Effector memory CD8-positive, alpha-beta T cell (primary cell): ENCODE data around the gene HOXA9.

ENCODE experiments used
- ATAC-seq: fragments of 150-1000 bp; cut with Tn5 transposase; replicated peaks from 2 replicates; pipeline ENCODE4 v1.10.0; 2021; ENCODE audit warnings: mild to moderate bottlenecking, moderate library complexity
- DNase-seq, 3 experiments: peaks; one replicate each; pipeline ENCODE4 v3.0.0; 2021
- H3K27ac Mint-ChIP-seq, 2 donors: one replicate each; pipeline ENCODE4 v1.8.0; 2022; ENCODE audit warnings: mild to moderate bottlenecking in 2 of 2, mixed read lengths in 2 of 2, moderate library complexity in 2 of 2
- H3K27me3 Mint-ChIP-seq, 2 donors: one replicate each; pipeline ENCODE4 v1.8.0; 2022; ENCODE audit warnings: mixed read lengths in 2 of 2
- H3K36me3 Mint-ChIP-seq: one replicate; pipeline ENCODE4 v1.8.0; 2022; ENCODE audit warnings: mild to moderate bottlenecking, moderate library complexity, mixed read lengths; ENCODE audit not compliant: insufficient read depth
- H3K4me1 Mint-ChIP-seq, 2 donors: one replicate each; pipeline ENCODE4 v1.8.0; 2022; ENCODE audit warnings: low read depth in 2 of 2, mixed read lengths in 2 of 2
- H3K4me3 Mint-ChIP-seq, 2 donors: one replicate each; pipeline ENCODE4 v1.8.0; 2022; ENCODE audit warnings: mild to moderate bottlenecking in 2 of 2, mixed read lengths in 2 of 2, moderate library complexity in 2 of 2
- H3K9me3 Mint-ChIP-seq, 2 donors: one replicate each; pipeline ENCODE4 v1.8.0; 2022; ENCODE audit warnings: mixed read lengths in 2 of 2

The HOXA9 gene

GRCh38 chr7:27124902-27125689 is 40.2 kb downstream of the HOXA9 start:
- H3K9me3 Mint-ChIP-seq = no peaks in the 10 kb centered on the region
- H3K27ac Mint-ChIP-seq = no peak overlapping the region
- DNase-seq = no peak
- peaks cover 54 to 60% of the 10 kb centered on the region in 2 donors for H3K27me3 Mint-ChIP-seq
- no peaks in the 10 kb centered on the region for H3K4me1 Mint-ChIP-seq
- ATAC-seq = no peak
- no peak overlapping the region for H3K4me3 Mint-ChIP-seq
- peaks cover 3% of the 10 kb centered on the region for H3K36me3 Mint-ChIP-seq

GRCh38 chr7:27124096-27124901 is 41.0 kb downstream of the HOXA9 start:
- H3K27me3 Mint-ChIP-seq = peaks cover 52 to 59% of the 10 kb centered on the region in 2 donors
- H3K9me3 Mint-ChIP-seq = no peaks in the 10 kb centered on the region
- DNase-seq (no peak), ATAC-seq (no peak)
- H3K36me3 Mint-ChIP-seq = peaks cover 3% of the 10 kb centered on the region
- peak overlapping the region in 1 of 2 donors; percentile 68 for H3K27ac Mint-ChIP-seq
- no peaks in the 10 kb centered on the region for H3K4me1 Mint-ChIP-seq
- H3K4me3 Mint-ChIP-seq = no peak overlapping the region

GRCh38 chr7:27123477-27124053 is 41.8 kb downstream of the HOXA9 start:
- Mint-ChIP-seq H3K36me3 (peaks cover 3% of the 10 kb centered on the region), H3K4me3 (no peak overlapping the region), H3K27ac (peak overlapping the region in 1 of 2 donors; percentile 68), H3K4me1 (no peaks in the 10 kb centered on the region), H3K27me3 (peaks cover 44 to 52% of the 10 kb centered on the region in 2 donors), H3K9me3 (no peaks in the 10 kb centered on the region)
- DNase-seq (no peak), ATAC-seq (no peak)

- ATAC-seq (no peak), DNase-seq (no peak)
- H3K4me1 Mint-ChIP-seq = no peaks in the 10 kb centered on the region
- no peak overlapping the region for H3K4me3 Mint-ChIP-seq
- peaks cover 3% of the 10 kb centered on the region for H3K36me3 Mint-ChIP-seq
- H3K27ac Mint-ChIP-seq = no peak overlapping the region
- no peaks in the 10 kb centered on the region for H3K9me3 Mint-ChIP-seq
- peaks cover 41 to 50% of the 10 kb centered on the region in 2 donors for H3K27me3 Mint-ChIP-seq
Measured at GRCh38 chr7:27123007-27123476, 42.3 kb downstream of the HOXA9 start.

- DNase-seq (no peak), ATAC-seq (no peak)
- Mint-ChIP-seq H3K27me3 (peaks cover 34 to 50% of the 10 kb centered on the region in 2 donors), H3K4me3 (no peak overlapping the region), H3K36me3 (peaks cover 3% of the 10 kb centered on the region), H3K9me3 (no peaks in the 10 kb centered on the region), H3K4me1 (no peaks in the 10 kb centered on the region), H3K27ac (no peak overlapping the region)
Measured at GRCh38 chr7:27122077-27122910, 43.0 kb downstream of the HOXA9 start.

GRCh38 chr7:27121684-27122076 is 43.7 kb downstream of the HOXA9 start:
- Mint-ChIP-seq H3K4me3 (no peak overlapping the region), H3K36me3 (peaks cover 3% of the 10 kb centered on the region), H3K27me3 (peaks cover 28 to 49% of the 10 kb centered on the region in 2 donors), H3K9me3 (no peaks in the 10 kb centered on the region), H3K4me1 (no peaks in the 10 kb centered on the region), H3K27ac (no peak overlapping the region)
- ATAC-seq (no peak), DNase-seq (no peak)

GRCh38 chr7:27119412-27119911 is 45.9 kb downstream of the HOXA9 start:
- no peak overlapping the region for H3K4me3 Mint-ChIP-seq
- DNase-seq (no peak), ATAC-seq (no peak)
- no peaks in the 10 kb centered on the region for H3K4me1 Mint-ChIP-seq
- H3K27ac Mint-ChIP-seq = no peak overlapping the region
- peaks cover 3% of the 10 kb centered on the region for H3K36me3 Mint-ChIP-seq
- peaks cover 8 to 36% of the 10 kb centered on the region in 2 donors for H3K27me3 Mint-ChIP-seq
- H3K9me3 Mint-ChIP-seq = no peaks in the 10 kb centered on the region

GRCh38 chr7:27118580-27118979 is 46.8 kb downstream of the HOXA9 start:
- DNase-seq = no peak
- H3K27ac Mint-ChIP-seq = no peak overlapping the region
- ATAC-seq = no peak
- H3K9me3 Mint-ChIP-seq = no peaks in the 10 kb centered on the region
- H3K36me3 Mint-ChIP-seq = peaks cover 3% of the 10 kb centered on the region
- no peaks in the 10 kb centered on the region for H3K4me1 Mint-ChIP-seq
- H3K27me3 Mint-ChIP-seq = peaks cover 0 to 27% of the 10 kb centered on the region in 2 donors
- no peak overlapping the region for H3K4me3 Mint-ChIP-seq

GRCh38 chr7:27117887-27118491 is 47.3 kb downstream of the HOXA9 start:
- Mint-ChIP-seq H3K4me3 (no peak overlapping the region), H3K27ac (no peak overlapping the region), H3K4me1 (no peaks in the 10 kb centered on the region), H3K36me3 (peaks cover 3% of the 10 kb centered on the region), H3K9me3 (no peaks in the 10 kb centered on the region), H3K27me3 (peaks cover 0 to 23% of the 10 kb centered on the region in 2 donors)
- ATAC-seq (no peak), DNase-seq (no peak)

- no peak for DNase-seq
- H3K36me3 Mint-ChIP-seq = peaks cover 3% of the 10 kb centered on the region
- H3K27me3 Mint-ChIP-seq = peaks cover 0 to 23% of the 10 kb centered on the region in 2 donors
- no peaks in the 10 kb centered on the region for H3K4me1 Mint-ChIP-seq
- H3K9me3 Mint-ChIP-seq = no peaks in the 10 kb centered on the region
- H3K27ac Mint-ChIP-seq = no peak overlapping the region
- H3K4me3 Mint-ChIP-seq = no peak overlapping the region
- no peak for ATAC-seq
Measured at GRCh38 chr7:27116962-27117886, 48.1 kb downstream of the HOXA9 start.

- no peak for ATAC-seq
- H3K36me3 Mint-ChIP-seq = no peaks in the 10 kb centered on the region
- H3K9me3 Mint-ChIP-seq = no peaks in the 10 kb centered on the region
Measured at GRCh38 chr7:27116031-27116961, 49.0 kb downstream of the HOXA9 start.

More at GRCh38 chr7:27116031-27116961, 49.0 kb downstream of the HOXA9 start:
- H3K27me3 Mint-ChIP-seq = peaks cover 0 to 31% of the 10 kb centered on the region in 2 donors
- DNase-seq = no peak
- no peaks in the 10 kb centered on the region for H3K4me1 Mint-ChIP-seq
- H3K27ac Mint-ChIP-seq = no peak overlapping the region
- no peak overlapping the region for H3K4me3 Mint-ChIP-seq
